HT1080 (cell line): ENCODE measurements around the gene HIGD1C. TPM values are rescaled to one million over a fixed set of nuclear protein-coding genes. Genes with fewer than 3 reads are reported as not detected.

Source experiments
- DNase-seq: peaks from one replicate; pipeline ENCODE4 v3.0.0-alpha.2; 2015; ENCODE audit warnings: low read depth
- total RNA-seq: library from RNA; depleted of rRNA; stranded (reverse); fragments of >200 nt; shearing (Covaris generic); gene quantifications from 2 replicates; pipeline ENCODE4 v1.2.3, GENCODE V29; 2014

HIGD1C gene
- total RNA-seq, 1 experiment from 2014 or later: not detected

DNA sequence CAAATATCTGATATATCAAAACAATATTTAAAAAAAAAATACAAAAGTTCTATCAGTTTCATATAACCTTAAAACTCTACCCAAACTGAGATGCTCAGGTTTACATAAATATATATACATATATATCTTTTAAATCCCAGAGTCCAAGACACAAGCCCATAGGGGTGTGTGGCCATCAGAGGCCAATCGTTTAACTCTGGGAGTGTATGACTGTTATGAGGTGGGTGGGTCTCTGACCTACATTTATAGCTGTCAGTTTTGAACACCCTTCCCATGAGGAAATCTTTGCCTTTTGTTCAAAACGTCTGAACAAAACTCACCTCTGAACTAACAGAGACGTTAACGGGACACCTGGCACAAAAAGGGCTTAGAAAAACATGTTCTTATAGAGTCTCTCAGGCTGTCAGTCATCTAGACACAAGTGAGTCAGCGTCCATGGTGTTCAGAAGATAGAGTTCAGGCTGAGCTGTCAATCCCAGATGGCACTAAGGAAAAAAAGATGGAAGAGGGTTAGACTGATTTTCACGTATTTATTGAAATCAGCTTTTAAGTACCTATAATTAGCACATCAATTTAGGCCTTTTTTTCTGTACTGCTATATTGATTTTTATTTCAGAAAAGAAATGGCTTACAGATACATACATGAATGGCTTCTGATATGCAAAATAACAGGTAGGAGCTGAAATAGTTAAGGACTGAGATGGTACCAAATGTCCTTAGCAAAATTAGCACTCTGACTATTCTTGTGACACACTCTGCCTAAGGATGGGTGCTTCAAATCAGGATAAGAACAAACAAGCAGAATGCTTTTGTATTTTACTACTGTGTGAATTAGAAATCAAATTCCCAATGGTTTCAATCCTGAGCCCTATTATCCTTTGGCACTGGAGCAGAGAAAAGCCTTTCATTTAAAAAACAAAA is 29.2 kb downstream of the HIGD1C start:
- no peak for DNase-seq

DNA sequence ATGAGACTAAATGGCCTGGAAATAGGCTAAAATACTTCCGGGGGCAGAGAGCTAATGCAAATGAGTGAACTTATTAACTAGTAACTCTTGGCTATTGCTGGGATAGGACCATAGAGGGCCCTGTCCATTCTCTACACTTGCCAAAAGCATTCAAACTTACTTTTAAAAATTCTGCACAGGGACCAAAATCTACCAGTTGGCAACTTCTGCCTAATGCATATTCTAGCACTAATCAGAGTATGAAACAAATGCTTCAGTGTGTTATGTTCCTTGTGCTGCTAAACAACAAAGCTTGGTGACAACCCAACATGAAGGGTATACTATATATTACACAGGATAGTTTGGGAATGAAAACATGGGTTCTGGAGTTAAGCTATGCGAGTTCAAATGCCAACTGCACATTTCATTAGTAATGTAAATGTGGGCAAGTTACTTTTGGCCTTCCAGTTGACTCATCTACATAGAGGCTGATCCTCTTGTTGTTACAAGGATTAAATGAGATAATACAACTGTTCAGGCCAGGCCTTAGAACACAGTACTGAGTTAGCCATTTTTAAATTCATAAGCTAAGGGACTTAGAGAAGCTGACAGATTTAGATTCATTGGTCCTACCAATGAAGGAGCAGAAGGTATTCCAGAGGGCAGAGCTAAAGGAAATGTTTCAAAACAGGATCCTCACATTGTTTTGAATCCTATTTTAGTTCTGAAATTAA is 32.4 kb downstream of the HIGD1C start:
- DNase-seq: peak; percentile 23

DNA sequence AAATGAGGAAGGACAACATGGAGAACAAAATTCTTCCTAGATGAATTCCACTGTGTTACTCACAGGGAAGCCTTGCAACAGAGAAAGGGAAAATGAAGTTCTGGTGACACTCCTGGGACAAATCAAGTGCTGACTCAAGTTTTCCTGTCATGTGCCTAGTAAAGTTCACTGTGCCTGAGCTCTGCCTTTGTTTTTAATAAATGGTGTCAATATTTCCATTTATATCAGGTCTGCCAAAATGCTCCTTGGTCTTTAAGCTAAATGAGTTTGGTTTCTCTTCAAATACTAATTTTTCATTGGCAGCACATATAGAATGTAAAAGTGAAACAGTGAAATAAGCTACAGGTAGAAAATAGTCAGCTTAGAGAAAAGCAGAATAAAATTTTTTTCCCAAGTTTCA is 33.0 kb downstream of the HIGD1C start:
- DNase-seq: peak; percentile 63

DNA sequence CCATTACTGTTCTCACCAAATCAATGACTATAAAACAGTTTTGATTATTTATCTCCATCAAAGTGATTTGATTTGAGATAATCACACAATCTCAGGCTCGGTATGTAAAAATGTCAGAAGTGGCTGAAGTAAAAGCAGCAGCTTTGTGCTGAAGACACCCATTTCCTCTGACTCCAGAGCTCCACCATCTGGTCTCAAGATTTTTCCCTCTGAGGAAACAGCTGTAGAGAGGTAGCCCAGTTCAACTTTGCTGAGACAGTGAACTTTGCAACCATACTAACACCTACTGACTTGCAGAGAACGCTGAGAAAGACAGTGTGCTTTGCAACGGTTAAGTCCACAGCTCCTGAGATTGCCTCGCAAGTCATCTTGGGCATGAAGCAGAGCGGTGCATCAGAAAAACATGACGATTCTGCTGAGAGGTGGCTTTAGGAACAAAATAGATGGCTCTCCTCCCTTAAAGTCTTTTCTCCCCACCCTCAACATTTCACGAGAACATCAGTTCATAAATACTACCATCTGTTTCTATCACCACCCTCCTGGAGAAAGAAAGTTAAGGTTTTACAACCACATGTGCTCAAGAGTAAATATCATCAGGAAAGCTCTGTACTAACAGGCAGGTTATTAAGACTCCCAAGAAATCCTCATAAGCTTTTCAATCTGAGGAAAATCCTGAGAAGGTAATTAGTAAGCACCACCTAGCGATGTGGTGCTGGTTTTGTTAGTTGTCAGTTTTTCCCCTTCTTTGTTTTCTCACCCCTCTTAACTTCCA is 34.8 kb downstream of the HIGD1C start:
- peak; percentile 52 for DNase-seq

DNA sequence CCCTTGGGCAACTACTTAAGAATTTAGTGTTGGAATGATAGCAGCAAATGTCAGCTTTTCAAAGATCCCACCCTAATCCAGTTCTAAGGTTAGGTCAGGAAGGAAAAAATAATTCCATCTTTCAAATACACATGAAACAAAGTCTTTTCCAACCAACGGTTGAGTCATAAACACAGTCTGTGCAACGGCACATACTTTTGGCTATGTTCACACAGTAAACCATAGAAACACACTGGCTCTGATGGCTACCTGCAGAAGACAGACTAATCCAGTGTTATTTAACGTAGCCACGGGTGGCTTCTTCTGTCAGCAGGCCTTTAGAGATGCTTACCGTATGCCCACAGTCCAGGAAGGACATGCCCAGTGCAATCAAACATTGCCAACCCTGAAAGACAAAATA is 35.7 kb downstream of the HIGD1C start:
- DNase-seq: no peak

DNA sequence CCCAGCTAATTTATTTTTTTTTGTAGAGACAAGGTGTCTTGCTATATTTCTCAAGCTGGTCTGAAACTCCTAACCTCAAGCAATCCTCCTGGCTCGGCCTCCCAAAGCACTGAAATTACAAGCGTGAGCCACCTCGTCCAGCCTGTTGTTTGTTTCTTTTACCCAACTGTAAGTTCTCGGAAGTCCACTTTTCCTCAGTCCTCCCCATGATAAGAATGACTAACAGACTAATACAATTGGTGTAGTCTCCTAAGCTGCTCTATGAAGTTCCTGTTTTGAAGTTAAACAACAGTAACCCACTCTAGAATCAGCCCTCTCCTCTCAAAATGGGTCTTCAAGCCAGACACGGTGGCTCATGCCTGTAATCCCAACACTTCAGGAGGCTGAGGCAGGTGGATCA is 36.5 kb downstream of the HIGD1C start:
- DNase-seq: no peak

DNA sequence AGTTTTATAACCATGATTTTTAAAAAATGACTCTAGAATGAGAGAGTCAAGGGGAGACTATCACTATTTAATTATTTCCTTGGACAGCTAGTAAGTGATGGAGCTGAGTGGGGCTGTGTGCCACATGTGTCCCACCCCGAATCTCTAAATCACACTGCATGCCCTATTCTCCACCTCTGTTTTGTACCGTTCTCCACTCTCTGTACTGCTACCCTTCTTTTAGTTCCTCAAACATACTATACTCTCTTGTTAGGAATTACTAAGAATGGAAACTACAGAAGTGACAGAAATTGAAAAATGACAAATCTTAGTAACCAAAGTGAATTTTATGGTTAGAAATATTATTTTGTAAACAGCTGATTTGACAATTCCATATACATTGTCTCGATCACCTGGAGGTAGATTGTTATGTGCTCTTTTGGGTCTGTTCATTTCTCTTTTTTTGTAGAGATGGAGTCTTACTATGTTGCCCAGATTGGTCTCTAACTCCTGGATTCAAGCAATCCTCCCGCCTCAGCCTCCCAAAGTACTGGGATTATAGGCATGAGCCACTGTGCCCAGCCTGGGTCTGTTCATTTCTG is 37.9 kb downstream of the HIGD1C start:
- no peak for DNase-seq

DNA sequence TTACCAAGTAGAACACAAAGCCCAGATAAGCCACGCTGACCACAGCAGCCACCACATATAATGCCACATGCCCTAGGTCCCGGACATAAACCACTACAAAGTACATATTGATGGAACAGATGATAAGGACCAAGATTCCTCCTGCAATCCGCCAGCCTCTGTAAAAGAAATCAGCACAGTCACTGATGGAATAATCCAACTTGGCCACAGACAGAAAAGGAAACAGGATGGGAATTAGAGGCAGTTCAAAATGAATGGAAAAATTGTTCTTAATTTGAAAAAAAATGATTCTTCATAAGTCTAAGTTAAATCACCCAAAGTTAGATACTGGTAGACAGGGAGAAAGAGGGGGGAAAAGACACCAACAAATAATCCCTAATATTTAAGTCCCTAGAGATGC is 38.4 kb downstream of the HIGD1C start:
- DNase-seq: no peak

DNA sequence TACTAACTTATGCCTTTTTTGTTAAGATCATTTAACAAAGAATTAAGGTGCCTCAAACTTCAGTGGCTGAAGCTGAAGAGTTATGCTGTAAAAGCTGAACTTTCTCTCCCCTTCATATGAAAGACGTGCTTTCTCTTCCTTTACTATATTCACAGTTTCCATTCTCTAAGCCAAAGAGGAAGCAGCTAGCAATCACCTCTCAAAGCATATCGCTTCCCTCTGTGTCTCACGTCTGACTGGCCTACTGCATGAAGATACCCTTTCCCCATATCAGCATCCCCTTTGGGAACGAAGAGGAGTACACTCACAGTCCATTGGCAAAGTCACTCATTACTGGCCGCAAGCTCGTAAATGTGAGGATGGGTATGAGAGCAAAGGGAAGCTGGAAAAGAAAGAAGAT is 38.9 kb downstream of the HIGD1C start:
- DNase-seq: no peak

DNA sequence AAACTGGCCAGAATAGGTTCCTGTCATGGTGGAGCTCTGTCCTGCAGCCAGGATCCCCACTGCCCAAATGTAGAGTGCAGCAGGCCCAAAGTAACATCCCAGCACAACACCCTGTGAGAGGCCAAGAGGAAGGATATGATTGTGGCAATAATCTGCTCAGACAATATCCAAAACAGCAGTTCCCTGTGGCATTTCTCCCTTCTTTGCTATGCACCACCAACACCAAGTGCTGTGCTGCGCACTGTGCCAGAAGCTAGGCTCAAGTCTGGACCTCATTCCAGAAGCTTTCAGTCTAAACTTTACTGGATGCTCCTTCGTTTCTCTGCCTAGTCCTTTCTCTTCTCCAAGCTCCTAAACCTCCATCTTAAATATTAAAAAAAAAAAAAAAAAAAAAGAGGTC is 40.5 kb downstream of the HIGD1C start:
- DNase-seq: no peak

DNA sequence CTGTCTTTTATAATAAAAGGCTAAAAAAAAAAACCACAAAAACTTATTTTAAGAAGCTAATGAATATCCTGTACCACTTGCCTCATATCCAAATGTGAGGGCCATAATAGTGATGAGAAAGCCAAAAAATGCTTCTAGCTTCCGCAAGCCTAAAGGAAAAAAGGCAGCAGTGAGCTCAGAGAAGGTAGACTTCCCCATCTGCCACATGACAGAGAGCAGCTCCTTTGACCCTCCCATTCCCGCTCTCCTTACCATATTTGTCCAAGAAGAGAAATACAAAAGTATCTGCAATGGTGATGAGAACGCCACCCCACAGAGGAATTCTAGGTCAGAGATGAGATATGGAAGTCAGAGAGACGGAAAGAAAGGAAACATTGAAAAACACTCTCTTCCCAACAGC is 46.7 kb downstream of the HIGD1C start:
- DNase-seq: no peak

DNA sequence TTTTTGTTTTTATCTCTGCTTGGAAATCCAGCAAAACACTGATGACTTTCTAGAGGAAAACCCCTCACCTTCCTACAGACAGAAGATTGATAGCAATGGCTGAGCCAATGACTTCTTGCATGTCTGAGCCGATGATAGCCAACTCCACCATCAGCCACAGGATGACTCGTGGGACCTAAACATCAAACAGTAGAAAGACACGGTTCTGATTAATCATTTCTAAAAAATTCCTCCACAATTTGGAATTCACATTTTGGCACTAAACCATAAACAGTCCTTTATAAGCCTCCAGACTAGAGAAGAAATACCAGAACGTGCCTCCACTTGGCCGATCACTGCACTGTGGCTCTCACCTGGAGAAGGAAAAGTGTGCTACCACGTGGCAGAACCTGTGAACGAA is 47.9 kb downstream of the HIGD1C start:
- peak; percentile 66 for DNase-seq

DNA sequence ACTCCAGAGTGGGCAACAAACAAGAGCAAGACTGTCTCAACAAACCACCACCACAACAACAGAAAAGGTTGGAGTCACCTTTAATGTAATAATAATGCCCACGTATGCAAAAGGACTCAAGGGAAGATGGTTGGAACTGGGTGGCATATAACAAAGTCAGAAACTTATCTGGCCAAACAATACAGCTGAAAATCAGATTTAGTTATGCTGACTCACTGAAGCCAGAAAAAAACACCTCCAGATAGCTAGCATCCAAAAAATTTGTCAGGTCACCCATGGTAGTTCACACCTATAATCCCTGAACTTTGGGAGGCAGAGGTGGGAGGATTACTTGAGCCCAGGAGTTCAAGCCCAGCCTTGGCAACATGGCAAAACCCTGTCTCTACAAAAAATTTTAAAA is 49.5 kb downstream of the HIGD1C start:
- no peak for DNase-seq

DNA sequence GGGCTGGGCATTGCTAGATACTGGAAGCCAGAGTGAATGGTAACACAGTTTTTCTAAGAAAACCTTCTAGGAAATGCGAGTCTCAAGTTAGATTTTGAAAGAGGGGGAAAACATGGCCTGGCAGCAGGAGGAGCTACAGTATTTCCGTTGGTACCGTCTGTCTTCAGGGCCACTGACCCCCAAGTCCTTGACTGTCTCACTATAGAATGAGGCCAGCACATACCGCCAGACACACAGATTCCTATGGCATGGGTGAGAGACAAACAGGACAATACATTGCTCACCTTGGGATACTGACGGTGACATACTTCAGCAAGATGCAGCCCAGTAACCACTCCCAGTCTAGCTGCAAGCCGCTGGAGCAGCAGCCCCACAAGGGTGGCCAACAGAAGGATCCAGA is 52.2 kb downstream of the HIGD1C start:
- DNase-seq: no peak

DNA sequence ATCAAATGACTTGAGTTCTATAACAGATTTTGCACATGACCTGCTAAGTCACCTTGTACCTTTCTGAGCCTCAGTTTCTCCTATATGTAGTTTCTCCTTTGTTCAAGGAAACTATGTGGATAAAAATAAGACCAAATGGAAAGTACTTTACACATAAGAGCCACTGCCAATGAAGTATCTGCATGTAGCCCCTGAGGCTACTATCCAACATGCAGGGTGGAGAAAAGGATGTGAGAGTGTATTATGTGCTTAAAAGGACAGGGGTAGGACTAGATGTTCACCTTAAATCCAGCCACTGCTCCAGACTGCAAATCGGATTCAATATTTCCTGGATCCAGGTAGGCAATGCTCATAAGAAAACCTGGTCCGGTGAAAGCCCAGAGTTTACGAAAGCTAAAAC is 52.7 kb downstream of the HIGD1C start:
- DNase-seq: no peak

DNA sequence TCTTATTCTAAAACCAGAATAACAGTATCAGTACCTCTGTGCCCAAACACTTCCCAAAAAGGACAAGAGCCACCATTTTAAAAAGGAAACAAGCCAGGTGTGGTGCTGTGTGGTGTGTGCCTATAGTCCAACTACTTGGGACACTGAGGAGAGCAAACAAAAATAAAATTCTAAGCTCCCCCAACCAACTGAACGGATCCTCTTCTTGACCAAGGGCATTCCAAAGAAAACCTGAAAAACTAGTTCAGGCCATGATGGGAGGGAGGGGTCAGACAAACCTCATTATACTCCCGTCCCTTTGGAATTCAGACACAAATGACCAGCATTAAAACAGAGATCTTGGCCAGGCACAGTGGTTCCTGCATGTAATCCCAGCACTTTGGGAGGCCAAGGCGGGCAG is 53.3 kb downstream of the HIGD1C start:
- DNase-seq: no peak

DNA sequence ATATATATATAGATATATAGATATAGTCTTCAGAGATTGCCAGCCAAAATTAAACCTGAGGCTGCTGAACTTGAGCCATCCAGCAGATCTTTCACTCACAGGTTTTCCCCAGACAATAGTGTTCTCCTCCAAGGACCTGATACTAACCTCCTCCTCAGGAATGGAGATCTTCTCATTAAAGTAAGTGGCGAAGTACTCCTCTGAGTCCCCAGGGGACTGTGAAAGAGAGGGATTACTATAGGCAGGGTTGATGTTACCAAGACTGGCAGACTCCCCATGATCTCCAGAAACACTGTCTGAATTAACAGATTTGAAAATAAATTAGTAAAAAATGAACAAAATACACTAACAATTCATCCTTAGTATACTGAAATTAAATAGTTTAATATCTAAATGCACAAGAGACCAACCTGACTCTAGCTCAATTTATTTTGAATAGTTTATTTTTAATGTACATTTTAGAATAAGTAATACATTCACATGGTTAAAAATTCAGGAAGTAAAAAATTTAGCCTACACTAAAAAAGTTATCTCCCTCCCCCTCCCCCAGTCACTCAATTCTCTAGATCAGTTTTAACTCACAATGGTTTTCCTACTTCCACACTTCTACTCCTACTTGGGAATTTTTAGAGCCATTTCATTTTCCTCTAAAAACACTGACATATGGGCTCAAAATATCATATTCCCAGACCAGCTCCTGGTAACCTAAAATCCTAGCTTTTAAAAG is 56.1 kb downstream of the HIGD1C start:
- no peak for DNase-seq

DNA sequence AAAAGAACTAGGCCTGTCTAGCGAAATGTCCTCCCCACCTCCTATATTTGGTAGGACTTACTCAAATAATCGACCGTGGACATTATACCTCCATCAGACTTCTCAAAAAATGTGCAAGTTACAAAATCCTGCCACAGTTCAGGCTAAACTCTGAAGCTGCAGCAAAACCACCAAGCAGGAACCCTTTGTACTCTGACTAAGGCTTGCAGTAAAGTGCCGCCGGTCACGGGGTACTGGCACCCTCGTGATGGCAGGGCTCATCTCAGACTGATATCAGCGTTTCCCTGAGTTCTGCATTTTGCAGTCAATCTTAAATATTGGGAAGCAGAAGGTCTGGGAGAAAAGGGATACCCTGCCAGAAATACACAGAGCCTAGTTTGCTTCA is 56.7 kb downstream of the HIGD1C start:
- no peak for DNase-seq

DNA sequence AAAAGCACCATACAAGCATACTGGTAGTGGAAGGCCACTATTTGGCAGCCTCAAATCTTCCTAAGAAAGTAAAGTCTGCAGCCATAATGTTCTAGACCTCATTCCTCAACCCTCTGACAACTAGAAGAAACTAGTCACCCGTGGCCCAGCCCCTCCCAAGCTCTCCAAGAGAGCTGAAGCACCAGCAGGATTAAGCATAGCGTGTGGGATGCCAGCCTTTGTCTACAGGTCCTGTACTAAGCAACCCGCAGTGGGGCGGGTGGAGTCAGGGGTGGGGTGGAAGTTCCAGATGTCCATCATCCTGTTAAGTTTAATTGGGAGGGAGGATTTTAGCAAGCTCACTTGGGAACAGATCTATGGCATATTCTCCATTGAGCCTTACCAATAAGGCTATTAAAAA is 59.6 kb downstream of the HIGD1C start:
- no peak for DNase-seq

DNA sequence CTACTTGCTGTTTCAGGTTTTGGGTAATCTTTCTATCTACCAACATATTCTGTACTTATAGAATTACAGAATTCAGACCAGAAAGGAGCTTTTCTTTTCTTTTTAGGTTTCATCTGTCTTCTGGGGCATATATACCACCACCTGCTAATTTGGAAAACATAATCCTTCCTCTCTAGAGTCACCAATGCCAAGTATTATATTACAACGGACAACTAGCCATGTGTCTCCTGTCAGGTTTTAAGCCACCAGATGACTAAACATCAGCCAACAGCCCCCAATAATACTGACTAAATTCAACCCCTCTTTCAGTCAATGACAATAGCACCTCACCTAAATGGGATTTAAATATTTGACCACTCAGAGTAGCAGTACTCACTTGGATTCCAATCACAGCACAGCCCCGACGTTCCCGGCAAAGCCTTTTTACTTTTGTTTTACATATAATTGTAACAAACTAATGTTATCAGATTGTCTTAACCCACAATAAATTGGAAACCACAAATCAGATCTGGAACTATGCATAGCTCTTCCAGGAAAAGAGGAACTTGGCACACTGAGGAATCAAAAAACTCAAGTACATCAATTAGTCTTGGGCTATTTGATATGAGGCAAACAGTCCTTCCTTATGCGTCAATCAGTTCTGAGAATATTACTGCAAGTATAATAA is 60.4 kb downstream of the HIGD1C start:
- DNase-seq: no peak
